GM18868 (cell line): ENCODE data around the gene EPHB1.
"Not testable (repeated sequence)": the region's sequence is repeated elsewhere in the genome, so short reads cannot be mapped to it uniquely, and the experiment has no call there.

ENCODE experiments used
- ATAC-seq: cut with Tn5 transposase; IDR thresholded peaks from one replicate; pipeline ENCODE4 v1.9.1; 2021; ENCODE audit warnings: mild to moderate bottlenecking, moderate library complexity; ENCODE audit not compliant: unreplicated experiment

Gene EPHB1

DNA sequence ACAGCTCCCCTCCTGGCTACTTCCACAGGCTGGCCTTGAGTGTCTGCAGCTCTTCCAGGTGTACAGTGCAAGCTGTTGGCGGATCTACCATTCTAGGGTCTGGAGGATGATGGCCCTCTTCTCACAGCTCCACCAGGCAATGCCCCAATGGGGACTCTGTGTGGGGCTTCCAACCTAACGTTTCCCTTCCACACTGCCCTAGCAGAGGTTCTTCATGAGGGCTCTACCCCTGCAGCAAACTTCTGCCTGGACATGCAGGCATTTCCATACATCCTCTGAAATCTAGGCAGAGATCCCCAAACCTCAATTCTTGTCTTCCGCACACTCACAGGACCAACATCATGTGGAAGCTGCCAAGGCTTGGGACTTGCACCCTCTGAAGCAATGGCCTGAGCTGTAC, 438.4 kb downstream of the EPHB1 start:
- not testable (repeated sequence) for ATAC-seq

DNA sequence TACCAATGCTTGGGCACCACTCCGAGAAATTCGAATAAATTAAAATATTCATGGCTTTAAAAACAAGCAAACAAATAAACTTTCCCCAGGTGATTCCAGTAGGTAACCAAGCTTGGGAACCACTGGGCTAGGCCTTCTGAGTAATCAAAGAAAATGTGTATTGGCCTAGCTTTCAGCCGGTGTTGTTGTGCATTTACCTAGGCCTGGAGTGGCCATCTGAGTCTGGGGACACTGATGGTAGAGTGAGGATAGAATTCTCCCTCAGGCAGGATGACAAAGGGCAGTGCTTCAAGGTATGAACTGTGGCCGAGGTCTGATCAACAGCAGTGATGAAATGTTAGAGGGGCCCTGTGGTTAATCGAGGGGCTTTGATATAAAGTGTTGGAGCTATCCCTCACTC, 440.5 kb downstream of the EPHB1 start:
- no peak for ATAC-seq

DNA sequence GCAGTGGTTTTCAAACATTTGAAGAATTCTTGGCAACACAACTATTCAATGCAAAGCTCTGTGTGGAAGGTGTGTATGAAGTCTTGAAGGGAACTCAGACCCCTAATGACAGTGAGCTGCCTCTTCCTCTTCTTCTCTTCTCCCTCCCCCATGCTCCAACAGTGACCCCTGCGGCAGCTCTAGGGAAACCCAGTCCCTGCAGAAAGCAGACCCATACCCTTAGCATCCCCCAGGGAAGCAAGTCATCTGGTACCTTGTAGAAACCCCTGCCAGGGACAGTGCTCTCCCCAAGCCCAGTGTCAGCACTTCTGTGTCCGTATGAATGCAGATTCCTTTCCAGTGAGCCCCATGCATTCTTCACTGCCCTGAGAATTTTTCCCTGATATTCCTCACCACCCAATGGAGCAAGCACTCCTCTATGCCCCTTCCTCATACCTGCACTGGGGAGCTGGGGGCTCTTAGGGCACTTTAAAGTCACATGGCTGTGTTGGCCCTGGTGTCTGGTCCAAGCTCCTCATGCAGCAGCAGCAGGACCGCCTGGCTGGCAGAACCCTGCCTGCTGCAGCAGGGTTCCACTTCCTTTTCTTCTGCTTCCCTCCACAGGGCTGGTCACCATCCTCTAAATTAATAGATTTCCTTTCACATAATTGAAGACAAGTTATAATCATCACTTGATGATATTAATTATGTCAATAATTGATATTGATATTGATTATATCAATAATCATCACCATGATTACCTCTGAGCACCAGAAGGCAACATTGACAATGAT, 442.5 kb downstream of the EPHB1 start:
- no peak for ATAC-seq

DNA sequence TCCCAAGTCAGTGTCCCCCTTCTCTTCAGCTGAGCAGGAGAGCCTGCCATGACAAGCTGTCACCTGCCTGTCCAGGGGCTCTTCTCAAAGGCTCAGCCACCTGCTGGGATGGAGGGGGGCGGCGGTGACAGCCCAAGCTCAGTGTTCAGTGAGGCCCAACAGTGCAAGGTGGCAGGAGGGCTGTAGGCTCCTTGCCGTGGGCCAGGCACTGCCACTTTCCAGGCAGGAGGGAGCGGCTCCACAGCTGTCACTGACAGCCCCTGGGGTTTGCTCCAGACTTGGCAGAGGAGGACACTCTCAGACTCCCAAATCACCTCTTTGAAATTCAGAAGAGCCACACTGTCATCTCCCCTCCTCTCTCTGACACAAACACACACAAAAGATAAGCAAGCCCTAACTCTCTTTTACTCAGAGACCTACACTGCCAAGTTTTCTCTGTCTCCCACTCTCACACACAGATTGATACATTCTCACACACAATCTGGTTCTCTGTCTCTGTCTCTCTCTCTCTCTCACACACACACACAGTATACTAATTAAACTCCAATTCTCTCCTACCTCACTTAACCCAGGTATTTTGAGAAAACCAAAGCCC, 443.3 kb downstream of the EPHB1 start:
- ATAC-seq, result no peak

DNA sequence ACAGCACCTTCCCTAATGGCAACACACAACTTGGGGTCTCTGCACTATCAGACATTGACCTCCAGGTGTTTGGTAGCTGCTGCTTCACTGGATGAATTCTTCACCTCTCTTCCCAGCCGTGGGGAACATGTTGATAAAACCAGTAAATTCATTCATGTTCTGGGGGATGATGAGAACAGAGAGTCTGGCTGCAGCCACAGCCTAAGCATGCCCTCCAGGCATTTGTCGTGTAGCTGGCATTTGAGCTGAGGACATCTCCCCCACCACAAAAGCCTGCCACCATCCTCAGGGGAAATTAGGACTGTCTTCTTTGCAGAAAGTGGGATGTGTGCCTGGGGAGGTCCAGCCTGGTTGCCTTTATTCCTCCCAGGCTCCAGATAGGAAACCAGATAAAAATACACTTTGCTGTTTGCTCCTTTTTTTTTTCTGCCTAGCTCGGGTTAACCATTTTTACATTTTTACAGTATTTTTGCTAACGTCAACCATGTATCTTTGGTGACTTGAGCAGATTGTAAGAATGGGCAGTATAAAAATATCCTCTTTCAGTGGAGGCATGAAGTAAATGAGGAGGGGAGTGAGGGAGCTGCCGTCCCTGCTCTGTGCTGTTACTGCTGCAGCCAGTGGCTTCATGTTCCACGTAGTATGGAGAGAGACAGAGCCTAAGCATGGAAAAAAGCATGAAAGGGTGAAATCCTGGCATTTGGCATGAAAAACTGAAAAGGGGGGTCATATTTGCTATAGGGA, 444.0 kb downstream of the EPHB1 start:
- ATAC-seq, result no peak

DNA sequence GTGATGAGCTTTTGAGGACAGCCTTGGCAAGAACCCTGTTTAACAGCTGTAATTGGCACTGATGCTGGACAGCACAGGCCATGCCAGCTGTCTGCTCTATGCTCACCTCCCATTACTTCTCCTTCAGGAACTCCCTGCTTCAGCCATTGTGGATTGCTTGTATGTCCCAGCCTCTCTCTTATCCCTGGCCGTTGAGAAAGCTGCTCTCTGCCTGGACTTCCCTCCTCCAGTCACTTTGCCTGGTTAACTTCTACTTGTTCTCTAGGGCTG, 444.5 kb downstream of the EPHB1 start:
- no peak for ATAC-seq

DNA sequence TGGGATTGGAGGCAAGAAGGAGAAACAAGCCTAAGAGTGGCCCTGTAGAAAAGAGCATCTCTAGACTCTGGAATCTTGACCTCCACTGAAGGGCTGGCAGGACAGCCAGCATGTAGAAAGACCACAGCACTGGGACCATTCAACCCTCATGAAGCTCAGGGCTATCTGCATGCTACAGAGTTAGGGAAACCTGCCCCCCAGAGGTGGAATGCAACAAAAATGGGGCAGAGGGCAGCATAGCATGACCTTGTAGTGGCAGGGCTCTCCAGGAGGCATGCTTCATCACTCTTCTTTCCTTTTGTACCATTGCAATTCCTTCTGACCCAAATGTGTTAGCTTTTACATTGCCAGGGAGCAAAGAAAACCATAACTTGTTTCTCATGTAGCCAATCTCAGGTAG, 445.4 kb downstream of the EPHB1 start:
- ATAC-seq, result no peak

DNA sequence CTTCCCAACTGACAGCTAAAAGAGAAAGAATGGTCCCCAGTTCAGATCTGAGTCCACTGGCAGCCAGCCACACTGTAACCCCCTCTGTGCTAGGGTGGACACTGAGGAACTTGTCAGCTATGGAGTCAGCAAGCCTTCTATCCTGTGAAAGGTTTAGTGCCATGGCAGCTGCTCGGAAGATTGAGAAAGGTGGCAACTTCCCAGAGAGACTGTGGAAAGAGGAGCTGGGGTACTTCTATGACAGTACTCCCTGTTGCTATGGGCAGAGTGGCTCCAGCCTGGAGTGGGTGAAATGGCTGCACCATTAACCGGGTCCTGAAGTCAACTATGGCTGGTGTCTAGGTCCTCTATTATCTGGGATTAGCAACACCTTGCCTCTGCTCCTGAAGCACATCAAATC, 447.2 kb downstream of the EPHB1 start:
- ATAC-seq, result no peak

DNA sequence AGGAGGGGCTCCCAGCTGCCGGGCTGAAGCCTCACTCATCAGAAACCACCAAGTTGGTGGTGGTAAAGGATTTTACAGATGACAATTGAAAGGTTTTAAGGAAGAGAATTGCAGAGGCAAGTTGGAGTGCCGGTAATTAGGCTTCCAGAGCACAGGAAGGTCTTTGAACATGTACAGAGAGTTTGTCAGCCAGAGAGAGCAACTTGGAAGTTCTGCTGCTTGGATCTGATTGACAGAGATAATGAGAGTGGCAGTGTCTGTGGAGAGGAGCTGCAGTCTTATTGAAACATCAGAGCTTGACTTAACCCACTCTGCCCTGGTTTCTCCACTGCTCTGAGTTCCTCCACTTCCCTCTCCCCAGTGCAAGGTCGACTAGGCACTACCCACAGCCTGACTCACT, 448.6 kb downstream of the EPHB1 start:
- ATAC-seq, result no peak

DNA sequence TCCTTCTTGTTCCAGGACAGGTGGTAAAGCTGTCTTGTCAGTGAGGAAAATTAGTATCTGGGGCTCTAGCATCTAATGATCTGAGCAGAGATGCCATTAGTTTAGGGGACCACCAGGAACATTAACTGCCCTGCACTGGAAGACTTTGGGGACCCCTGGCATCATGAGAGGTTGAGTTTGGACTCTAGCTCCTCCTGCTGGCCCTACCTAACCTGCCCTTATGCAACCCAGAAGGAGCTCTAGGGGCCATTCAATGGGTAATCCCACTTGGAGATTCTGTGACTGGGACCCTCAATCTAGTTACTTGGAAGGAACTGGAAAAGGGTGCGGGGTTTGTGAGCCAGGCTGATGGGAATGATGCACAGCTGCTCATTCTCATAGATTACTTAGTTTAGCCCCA, 451.0 kb downstream of the EPHB1 start:
- no peak for ATAC-seq

DNA sequence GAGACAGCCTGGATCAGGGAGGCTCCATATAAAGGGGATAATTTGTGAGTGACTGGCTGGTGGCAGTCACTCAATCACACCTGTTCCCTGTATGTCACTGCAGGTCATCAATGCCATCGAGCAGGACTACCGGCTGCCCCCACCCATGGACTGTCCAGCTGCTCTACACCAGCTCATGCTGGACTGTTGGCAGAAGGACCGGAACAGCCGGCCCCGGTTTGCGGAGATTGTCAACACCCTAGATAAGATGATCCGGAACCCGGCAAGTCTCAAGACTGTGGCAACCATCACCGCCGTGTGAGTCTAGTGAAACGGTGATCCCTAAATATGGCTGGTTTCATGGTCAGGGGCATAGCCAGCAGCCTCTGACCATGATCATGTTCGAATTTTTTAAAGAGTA, 453.2 kb downstream of the EPHB1 start:
- no peak for ATAC-seq

DNA sequence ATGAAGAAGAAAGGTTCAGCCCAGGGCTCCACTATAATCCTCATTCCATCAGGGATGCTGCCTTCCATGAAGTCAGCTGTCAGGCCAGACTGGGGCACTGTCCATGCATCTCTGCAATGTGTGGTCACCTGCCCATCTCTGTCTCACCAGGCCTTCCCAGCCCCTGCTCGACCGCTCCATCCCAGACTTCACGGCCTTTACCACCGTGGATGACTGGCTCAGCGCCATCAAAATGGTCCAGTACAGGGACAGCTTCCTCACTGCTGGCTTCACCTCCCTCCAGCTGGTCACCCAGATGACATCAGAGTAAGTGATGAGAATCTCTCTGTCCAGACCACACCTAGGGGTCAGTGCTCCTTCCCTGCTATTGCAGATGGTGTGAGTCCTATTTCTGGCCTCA, 454.1 kb downstream of the EPHB1 start:
- no peak for ATAC-seq

DNA sequence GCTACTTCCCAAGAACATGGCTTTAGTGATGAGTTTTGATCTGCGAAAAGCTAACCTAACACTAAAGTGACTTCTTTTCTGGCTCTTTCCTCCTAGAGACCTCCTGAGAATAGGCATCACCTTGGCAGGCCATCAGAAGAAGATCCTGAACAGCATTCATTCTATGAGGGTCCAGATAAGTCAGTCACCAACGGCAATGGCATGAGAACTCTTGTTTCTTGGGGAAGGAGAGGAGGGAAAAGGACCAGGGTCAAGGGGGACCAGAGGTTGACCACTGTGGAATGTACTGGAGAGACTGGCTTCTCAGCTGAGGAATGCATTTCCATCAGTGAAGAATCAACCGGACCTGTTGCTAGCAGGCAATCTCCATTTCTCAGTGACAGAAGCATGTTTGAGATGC, 463.9 kb downstream of the EPHB1 start:
- no peak for ATAC-seq

DNA sequence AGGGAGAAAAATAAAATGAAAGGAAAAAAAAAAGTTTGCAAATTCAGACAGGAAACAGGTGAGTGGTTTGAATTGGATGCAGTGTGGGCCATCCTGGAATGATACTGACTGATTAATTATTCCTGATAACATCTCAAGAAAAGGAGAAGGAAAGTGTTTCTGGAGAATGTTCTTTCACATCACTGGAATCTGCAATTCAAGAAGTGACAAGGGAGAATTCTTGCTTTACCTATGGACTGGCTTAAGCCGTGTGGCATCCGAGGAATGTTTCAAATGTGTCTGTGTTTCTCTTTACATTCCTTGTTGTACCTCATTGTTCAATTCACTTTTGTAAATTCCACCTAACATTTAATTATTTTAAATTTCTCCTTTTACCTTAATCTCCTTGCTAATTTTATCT, 465.0 kb downstream of the EPHB1 start:
- no peak for ATAC-seq

DNA sequence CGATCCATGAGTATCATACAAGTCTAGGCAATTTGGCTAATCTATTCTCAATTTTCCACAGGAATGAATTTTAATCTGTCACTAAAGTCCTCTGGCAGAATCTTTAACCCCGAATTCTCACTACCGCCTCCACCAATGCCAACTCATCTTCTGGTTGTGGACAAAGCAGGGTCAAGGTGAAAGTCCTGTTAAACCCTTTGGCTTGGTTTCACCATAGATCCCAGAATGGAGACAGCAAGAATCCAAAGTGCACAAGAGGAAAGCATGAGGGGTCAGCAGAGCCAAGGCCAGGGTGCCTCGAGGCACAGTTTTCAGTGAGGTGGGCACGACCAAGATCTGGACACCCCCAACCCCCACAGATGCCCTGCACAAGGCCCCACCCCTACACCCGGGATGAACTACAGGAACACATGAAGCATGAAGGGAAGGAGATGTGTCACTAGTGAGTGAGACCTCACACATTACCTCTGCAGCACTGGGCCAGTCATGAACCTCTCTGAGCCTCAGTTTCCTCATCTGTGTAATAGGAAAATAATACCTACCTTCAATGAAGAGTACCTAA, 466.2 kb downstream of the EPHB1 start:
- ATAC-seq, result no peak

DNA sequence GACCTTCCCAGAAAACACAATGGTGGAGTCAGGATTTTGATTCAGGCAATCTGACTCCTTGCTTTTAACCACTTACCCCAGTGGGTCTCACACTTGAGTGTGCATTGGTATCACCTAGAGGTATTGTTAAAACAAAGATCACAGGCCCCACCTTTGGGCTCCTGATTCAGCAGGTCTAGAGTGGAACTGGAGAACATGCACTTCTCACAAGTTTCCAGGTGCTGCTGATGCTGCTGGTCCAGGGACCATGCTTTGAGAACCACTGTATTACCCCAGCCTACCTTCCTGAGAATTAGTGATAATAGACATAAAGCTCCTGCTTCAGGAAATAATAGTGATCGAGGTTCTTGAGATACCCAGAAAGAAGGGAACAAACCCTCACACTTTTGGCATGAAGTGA, 466.9 kb downstream of the EPHB1 start:
- ATAC-seq, result no peak

DNA sequence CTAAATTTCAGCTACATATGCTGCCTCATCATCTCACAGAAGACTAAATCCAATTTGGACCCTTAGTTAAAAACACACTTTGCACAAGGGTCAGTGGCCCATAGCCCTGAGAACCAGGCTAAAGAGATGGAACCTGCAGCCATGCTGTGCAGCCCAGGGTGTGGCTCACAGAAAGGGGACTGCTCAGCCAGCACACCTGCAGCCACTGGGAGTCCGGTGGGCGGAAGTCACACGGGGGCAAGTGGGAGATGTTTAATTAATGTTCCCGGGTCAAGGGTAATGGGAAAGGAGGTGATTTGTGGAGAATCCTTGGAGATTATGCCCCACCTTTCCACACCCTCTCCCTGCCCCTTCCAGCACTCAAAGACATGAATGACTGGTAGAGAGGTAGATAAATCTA, 467.4 kb downstream of the EPHB1 start:
- ATAC-seq, result no peak

DNA sequence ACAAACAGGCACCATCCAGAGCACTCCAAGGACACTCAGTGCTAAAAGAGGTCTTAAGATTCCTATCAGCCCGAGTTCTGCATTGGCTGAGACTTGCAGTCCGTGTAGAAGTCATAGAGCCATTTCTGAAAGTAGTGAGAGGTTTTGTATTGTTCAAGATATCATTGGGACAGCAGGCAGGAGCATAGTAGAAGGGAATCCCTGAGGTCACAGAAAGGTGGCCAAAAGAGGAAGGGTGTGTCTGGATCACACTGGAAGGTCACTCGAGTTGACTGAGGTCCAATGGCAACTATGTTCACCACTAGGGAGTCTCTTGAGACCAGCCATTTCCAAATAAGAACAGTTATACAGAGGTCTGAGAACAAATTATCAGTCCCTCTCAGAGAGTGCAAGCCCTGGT, 468.3 kb downstream of the EPHB1 start:
- no peak for ATAC-seq

DNA sequence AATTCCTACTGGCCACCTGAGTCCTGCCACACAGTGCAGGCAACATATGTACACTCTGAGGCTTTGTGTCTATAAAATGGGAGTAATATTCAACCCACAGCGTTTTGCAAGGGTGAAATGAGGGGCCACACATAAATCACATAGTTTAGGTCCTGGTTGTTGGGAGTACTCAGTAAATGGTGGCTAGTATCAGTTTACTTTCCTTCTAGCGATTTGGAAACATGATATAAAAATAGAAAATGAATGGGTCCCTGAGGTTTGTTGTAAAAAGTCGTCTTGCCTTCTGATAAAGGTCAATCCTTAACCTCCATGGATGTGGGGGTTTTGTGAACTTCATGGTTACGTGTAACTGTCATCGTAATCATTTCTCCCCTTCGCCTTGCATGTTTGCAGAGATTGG, 472.4 kb downstream of the EPHB1 start:
- no peak for ATAC-seq

DNA sequence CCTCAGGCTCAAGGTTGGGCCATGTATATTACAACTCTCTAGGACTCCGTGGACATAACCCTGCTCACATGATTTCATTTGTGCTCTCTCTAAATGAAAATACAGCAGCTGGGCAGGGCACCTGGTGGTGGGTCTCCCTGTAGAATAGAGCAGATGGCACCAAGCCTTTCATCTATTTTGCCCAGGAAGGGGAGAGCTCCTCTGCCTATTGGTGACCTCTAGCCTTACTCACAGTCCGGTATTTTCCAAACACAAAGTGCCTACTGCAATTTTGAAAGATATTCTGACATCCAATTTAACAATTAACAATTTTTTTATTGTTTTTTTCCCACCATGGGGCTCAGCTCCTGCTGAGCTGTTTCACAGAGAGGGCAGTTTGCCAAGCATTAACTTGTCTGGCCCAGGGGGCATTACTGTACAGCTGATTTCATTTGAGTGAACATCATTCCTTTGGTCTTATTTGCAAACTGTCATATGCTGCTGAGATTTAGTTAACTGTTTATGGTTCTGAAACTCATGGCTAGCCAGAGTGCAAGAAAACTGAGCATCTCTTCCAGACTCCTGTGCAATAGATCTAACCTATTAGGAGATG, 474.0 kb downstream of the EPHB1 start:
- no peak for ATAC-seq

DNA sequence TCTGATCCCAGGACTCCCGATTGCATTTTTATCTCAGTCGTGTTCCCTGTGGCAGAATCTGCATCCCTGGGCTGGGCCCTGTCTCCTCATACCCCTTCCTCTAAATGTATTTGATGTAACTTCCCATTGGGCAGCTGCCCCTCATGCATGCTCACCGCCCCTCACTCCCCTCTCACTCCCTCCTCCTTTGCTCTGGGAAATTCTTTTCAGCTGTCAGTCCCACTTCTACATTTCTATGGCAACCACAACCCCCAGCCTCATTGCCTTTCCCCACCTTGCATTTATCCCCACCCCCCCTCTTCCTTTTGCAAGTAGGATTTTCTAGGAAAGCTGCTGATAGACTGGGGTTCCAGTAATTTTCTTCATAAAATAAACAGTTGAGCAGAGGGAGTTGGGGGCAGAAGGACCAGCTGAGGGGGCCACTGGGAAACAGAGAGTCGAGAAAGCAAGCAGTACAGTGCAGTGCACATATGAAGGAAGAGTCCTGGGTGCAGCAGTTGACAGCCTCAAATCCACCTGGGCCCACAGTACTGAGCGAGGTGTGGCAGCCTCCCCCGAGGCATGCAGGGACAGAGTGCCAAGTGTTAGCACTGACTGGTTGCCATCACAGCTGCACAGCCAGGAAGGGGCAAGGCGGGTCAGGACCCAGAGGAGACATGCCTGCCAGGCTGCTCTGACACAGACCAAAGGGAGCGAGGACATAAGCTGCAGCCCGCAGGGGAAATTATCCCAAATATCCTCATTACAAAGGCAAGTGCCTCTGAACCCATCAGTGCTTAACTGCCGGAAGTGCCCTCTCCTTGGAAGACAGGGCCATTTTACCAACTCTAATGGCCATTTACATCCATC, 476.3 kb downstream of the EPHB1 start:
- ATAC-seq, result no peak
